ENCODE measurements around the gene FARSA. TPM values are rescaled to one million over a fixed set of nuclear protein-coding genes. Genes with fewer than 3 reads are reported as not detected.

FARSA gene
- total and polyA plus RNA-seq, 2 donors (not counting 3 experiments of a cell fraction or from before 2014, with no cell fraction given) = 51.8 to 77.4 TPM

GRCh38 chr19:12967907-12968306 is 34.4 kb upstream of the FARSA start:
- Histone ChIP-seq H3K27ac (ENCODE audit: insufficient read depth, low read depth, low read length) (no peak overlapping the region), H2AFZ (ENCODE audit: low read depth, low read length) (no peak overlapping the region), H3K4me1 (ENCODE audit: control insufficient read depth, extremely low read depth, insufficient read depth, low read length) (peaks cover 2% of the 10 kb centered on the region), H4K20me1 (replicated peaks; ENCODE audit: control insufficient read depth, extremely low read depth, insufficient read depth, low read length) (no peaks in the 10 kb centered on the region), H3K4me2 (ENCODE audit: insufficient read depth, low read length) (no peak overlapping the region), H3K4me3 (replicated peaks in 1 of 3; ENCODE audit: insufficient read depth in 1 of 3, low read depth in 1 of 3, low read length in 3 of 3) (no peak overlapping the region), H3K9ac (replicated peaks; ENCODE audit: extremely low read depth, insufficient read depth, low read length) (no peak overlapping the region), H3K9me3 (replicated peaks; ENCODE audit: control insufficient read depth, insufficient read depth, low read length) (no peaks in the 10 kb centered on the region), H3K79me2 (ENCODE audit: control insufficient read depth, insufficient read depth, low read length) (no peaks in the 10 kb centered on the region), H3K27me3 (ENCODE audit: control insufficient read depth in 2 of 2, insufficient read depth in 2 of 2, low read length in 2 of 2) (no peaks in the 10 kb centered on the region), H3K9me1 (replicated peaks; ENCODE audit: control insufficient read depth, extremely low read depth, insufficient read depth, low read length) (no peaks in the 10 kb centered on the region), H3K36me3 (ENCODE audit: control insufficient read depth in 2 of 2, extremely low read depth in 1 of 2, insufficient read depth in 2 of 2, low read length in 2 of 2) (no peaks in the 10 kb centered on the region)
- dilution Hi-C loops (cut with MboI; ENCODE audit: extremely low pct_ligation_motif_present, low sequenced_read_pairs) (no loop called here), intact Hi-C loops (cut with micrococcal nuclease) (no loop called here)
- no TSS peak for BruUV-seq (replicated peaks)
- ChIA-PET CTCF (interaction anchor here (1.5 to 5.2 kb wide), 3 partner anchors 8 to 127 kb away, joined by 3 to 115 read pairs (median 91); no protein-coding TSS in a partner anchor), POLR2A (no interaction called here)
- TF ChIP-seq CTCF (IDR thresholded peaks at IDR 0.05; ENCODE audit: extremely low read depth in 1 of 2, insufficient read depth in 1 of 2, low read depth in 1 of 2, low read length in 2 of 2) = no peak
- TF ChIP-seq POLR2AphosphoS5 (IDR thresholded peaks at IDR 0.05; ENCODE audit: insufficient read depth, low read depth, low read length) = no peak
- no peak for TF ChIP-seq MAX (IDR thresholded peaks at IDR 0.05; ENCODE audit: insufficient read depth, insufficient read length)
- TF ChIP-seq POLR2A (IDR thresholded peaks at IDR 0.05; ENCODE audit: low read depth, low read length) = no peak
- no peak for TF ChIP-seq FOS (IDR thresholded peaks at IDR 0.05; ENCODE audit: borderline replicate concordance, insufficient read depth, low read length)
- no peak for TF ChIP-seq EZH2 (IDR thresholded peaks at IDR 0.05; ENCODE audit: borderline replicate concordance, low read depth, low read length, severe bottlenecking)
- TF ChIP-seq GATA2 (IDR thresholded peaks at IDR 0.05; ENCODE audit: insufficient read depth, insufficient read length, low read depth, low read length) = no peak
- TF ChIP-seq JUN (IDR thresholded peaks at IDR 0.05; ENCODE audit: borderline replicate concordance, insufficient read depth, insufficient read length, low read depth) = no peak
- no peak for TF ChIP-seq MYC (IDR thresholded peaks at IDR 0.05; ENCODE audit: low read depth, low read length)
- no peak for FAIRE-seq
- DNase-seq (ENCODE audit: low read depth, low spot score) = no peak

All from endothelial cell of umbilical vein (primary cell).